Endothelial cell of umbilical vein (primary cell): ENCODE results near the gene C15orf61. TPM values are rescaled to one million over a fixed set of nuclear protein-coding genes. Genes with fewer than 3 reads are reported as not detected.

ENCODE experiments used
- BruUV-seq: library from RNA; stranded (reverse); fragments of 400-500 nt; replicated peaks from 2 replicates; lab custom pipeline; 2021; lab: Mats Ljungman, UMichigan
- CTCF ChIA-PET: fragments of 300-600, 350-600 bp; sonication (Branson Sonifier 250); formaldehyde crosslinking; loops from one replicate; lab custom pipeline; 2021; ENCODE audit warnings: antibody characterized with exemption, inconsistent platforms; lab: Charles Lee
- POLR2A ChIA-PET: fragments of 300-600, 350-600 bp; sonication (Branson Sonifier 250); formaldehyde crosslinking; loops from one replicate; lab custom pipeline; 2021; ENCODE audit warnings: antibody characterized with exemption, inconsistent platforms; lab: Charles Lee
- DNase-seq: peaks from one replicate; pipeline ENCODE4 v3.0.0-alpha.2; 2011; ENCODE audit warnings: low read depth, low spot score
- FAIRE-seq: peaks from 2 replicates; lab custom pipeline; 2011; peaks lifted over from hg19 to GRCh38; lab: Jason Lieb, UNC
- H2AFZ ChIP-seq: 2 replicates; pipeline ENCODE4 v1.6.0; 2012; ENCODE audit warnings: low read depth, low read length, control low read depth, inconsistent platforms
- H3K27ac ChIP-seq: 2 replicates; pipeline ENCODE4 v1.5.1; 2011; ENCODE audit warnings: low read depth, mild to moderate bottlenecking, control low read depth, low read length, moderate library complexity; ENCODE audit not compliant: insufficient read depth
- H3K27me3 ChIP-seq, 2 experiments: 2 replicates each; pipeline versions ENCODE4 v1.6.0 to v1.6.1; 2011; ENCODE audit warnings: low read length in 2 of 2, mixed read lengths in 1 of 2; ENCODE audit not compliant: control insufficient read depth in 2 of 2, insufficient read depth in 2 of 2
- H3K36me3 ChIP-seq, 2 experiments: 2 replicates in 1 of 2; 3 replicates in 1 of 2; pipeline ENCODE4 v1.5.1; 2011; ENCODE audit warnings: low read length in 2 of 2, mild to moderate bottlenecking in 1 of 2, moderate library complexity in 1 of 2; ENCODE audit not compliant: control insufficient read depth in 2 of 2, insufficient read depth in 2 of 2; ENCODE audit errors: extremely low read depth in 1 of 2
- H3K4me1 ChIP-seq: 3 replicates; pipeline ENCODE4 v1.5.1; 2011; ENCODE audit warnings: mild to moderate bottlenecking, low read length; ENCODE audit not compliant: control insufficient read depth, insufficient read depth; ENCODE audit errors: extremely low read depth
- H3K4me2 ChIP-seq: 2 replicates; pipeline ENCODE4 v1.6.1; 2011; ENCODE audit warnings: low read length, control low read depth, mixed read lengths; ENCODE audit not compliant: insufficient read depth
- H3K4me3 ChIP-seq, 3 experiments: fragments of 200-600 bp in 1 of 3; sonication (generic), shearing (Covaris generic) in 1 of 3; replicated peaks in 1 of 3; 2 replicates each; pipeline ENCODE4 v1.5.1; 2011 to 2016; ENCODE audit warnings: control low read depth in 3 of 3, low read length in 3 of 3, mild to moderate bottlenecking in 2 of 3, inconsistent platforms in 1 of 3, low read depth in 1 of 3, moderate library complexity in 1 of 3; ENCODE audit not compliant: insufficient read depth in 1 of 3
- H3K79me2 ChIP-seq: 2 replicates; pipeline ENCODE4 v1.6.0; 2012; ENCODE audit warnings: low read length, inconsistent platforms; ENCODE audit not compliant: control insufficient read depth, insufficient read depth
- H3K9ac ChIP-seq: replicated peaks from 2 replicates; pipeline ENCODE3; 2011; ENCODE audit warnings: low read length, control low read depth; ENCODE audit not compliant: insufficient read depth; ENCODE audit errors: extremely low read depth
- H3K9me1 ChIP-seq: replicated peaks from 3 replicates; pipeline ENCODE4 v1.6.0; 2011; ENCODE audit warnings: mild to moderate bottlenecking, low read length; ENCODE audit not compliant: control insufficient read depth, insufficient read depth; ENCODE audit errors: extremely low read depth
- H3K9me3 ChIP-seq: replicated peaks from 2 replicates; pipeline ENCODE4 v1.5.1; 2012; ENCODE audit warnings: low read length, inconsistent platforms; ENCODE audit not compliant: control insufficient read depth, insufficient read depth
- H4K20me1 ChIP-seq: replicated peaks from 2 replicates; pipeline ENCODE3; 2011; ENCODE audit warnings: mild to moderate bottlenecking, low read length; ENCODE audit not compliant: control insufficient read depth, insufficient read depth; ENCODE audit errors: extremely low read depth
- CTCF ChIP-seq, 2 donors: IDR thresholded peaks; 1 replicate in 1 of 2; 2 replicates in 1 of 2; pipeline ENCODE4 v1.5.1; 2011; ENCODE audit warnings: low read length in 2 of 2, mild to moderate bottlenecking in 2 of 2, moderate library complexity in 2 of 2, control low read depth in 1 of 2, inconsistent platforms in 1 of 2, low read depth in 1 of 2; ENCODE audit not compliant: insufficient read depth in 1 of 2; ENCODE audit errors: extremely low read depth in 1 of 2
- EZH2 ChIP-seq: IDR thresholded peaks from 2 replicates; pipeline ENCODE4 v1.6.1; 2012; ENCODE audit warnings: borderline replicate concordance, low read depth, mild to moderate bottlenecking, moderate library complexity, low read length, inconsistent platforms; ENCODE audit not compliant: severe bottlenecking
- FOS ChIP-seq: IDR thresholded peaks from 2 replicates; pipeline ENCODE4 v1.6.1; 2011; ENCODE audit warnings: mild to moderate bottlenecking, low read length, moderate library complexity, borderline replicate concordance; ENCODE audit not compliant: insufficient read depth
- GATA2 ChIP-seq: IDR thresholded peaks from 2 replicates; pipeline ENCODE4 v1.7.0; 2011; ENCODE audit warnings: low read depth, mild to moderate bottlenecking, moderate library complexity, mixed read lengths, low read length; ENCODE audit not compliant: insufficient read length, insufficient read depth
- JUN ChIP-seq: IDR thresholded peaks from 2 replicates; pipeline ENCODE4 v1.6.1; 2011; ENCODE audit warnings: borderline replicate concordance, low read depth; ENCODE audit not compliant: insufficient read length, insufficient read depth
- MYC ChIP-seq: IDR thresholded peaks from one replicate; pipeline ENCODE4 v1.6.1; 2011; ENCODE audit warnings: mild to moderate bottlenecking, low read depth, low read length
- POLR2A ChIP-seq: IDR thresholded peaks from 2 replicates; pipeline ENCODE4 v1.6.1; 2012; ENCODE audit warnings: low read depth, mild to moderate bottlenecking, control low read depth, low read length
- POLR2AphosphoS5 ChIP-seq: IDR thresholded peaks from 2 replicates; pipeline ENCODE4 v1.6.1; 2012; ENCODE audit warnings: low read depth, mild to moderate bottlenecking, control low read depth, low read length, moderate library complexity; ENCODE audit not compliant: insufficient read depth
- dilution Hi-C: fragments of 300-500 bp; cut with MboI; formaldehyde crosslinking; loops from one replicate; pipeline ENCODE4 v1.15.0; 2019; ENCODE audit warnings: low sequenced_read_pairs; ENCODE audit not compliant: extremely low pct_ligation_motif_present
- intact Hi-C: fragments of 100-400 bp; cut with micrococcal nuclease; formaldehyde crosslinking; loops from one replicate; pipeline ENCODE4 v1.10.0; 2022
- polyA plus RNA-seq, 4 experiments: library from polyadenylated mRNA; depleted of rRNA in 3 of 4; stranded (reverse) in 3 of 4; unstranded in 1 of 4; fragments of >200 nt; gene quantifications; 2 replicates each; pipeline versions ENCODE4 v1.2.1 to v1.2.3, GENCODE V29; 2011 to 2012; ENCODE audit warnings: missing spikeins in 1 of 4
- total RNA-seq: library from RNA; stranded (reverse); gene quantifications from 2 replicates; pipeline ENCODE4 v1.2.3, GENCODE V29; 2021
- TF ChIP-seq, protein P1 (sequence below): IDR thresholded peaks from 2 replicates; pipeline ENCODE4 v1.6.1; 2011; ENCODE audit not compliant: insufficient read depth, insufficient read length

C15orf61 gene
- total and polyA plus RNA-seq, 2 donors (not counting 3 experiments of a cell fraction or from before 2014, with no cell fraction given), result 3.2 to 4.1 TPM

GRCh38 chr15:67554580-67554979 is 33.6 kb downstream of the C15orf61 start:
- no peak for FAIRE-seq
- dilution Hi-C loops (no loop called here), intact Hi-C loops (no loop called here)
- no peaks in the 10 kb centered on the region for H4K20me1 ChIP-seq
- no peaks in the 10 kb centered on the region for H3K9me3 ChIP-seq
- H3K27me3 ChIP-seq, result no peaks in the 10 kb centered on the region
- no peaks in the 10 kb centered on the region for H3K9me1 ChIP-seq
- no peak for DNase-seq
- no peak overlapping the region for H3K4me3 ChIP-seq
- no peak overlapping the region for H3K9ac ChIP-seq
- ChIA-PET POLR2A (no interaction called here), CTCF (no interaction called here)
- H3K4me1 ChIP-seq, result no peaks in the 10 kb centered on the region
- no peaks in the 10 kb centered on the region for H3K36me3 ChIP-seq
- H2AFZ ChIP-seq, result no peak overlapping the region
- no peak overlapping the region for H3K27ac ChIP-seq
- H3K79me2 ChIP-seq, result no peaks in the 10 kb centered on the region
- no peak overlapping the region for H3K4me2 ChIP-seq
- TF ChIP-seq CTCF (IDR thresholded peaks at IDR 0.05; ENCODE audit: extremely low read depth in 1 of 2, insufficient read depth in 1 of 2, low read depth in 1 of 2, low read length in 2 of 2) (no peak), POLR2A (no peak), JUN (no peak), FOS (no peak), GATA2 (no peak), EZH2 (no peak), POLR2AphosphoS5 (no peak), MYC (no peak)
- TF ChIP-seq, protein P1, sequence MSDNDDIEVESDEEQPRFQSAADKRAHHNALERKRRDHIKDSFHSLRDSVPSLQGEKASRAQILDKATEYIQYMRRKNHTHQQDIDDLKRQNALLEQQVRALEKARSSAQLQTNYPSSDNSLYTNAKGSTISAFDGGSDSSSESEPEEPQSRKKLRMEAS, result no peak
- BruUV-seq, result no TSS peak
